ENCODE results near the gene POLD2.
A peak's percentile ranks its signal among the peaks of the same experiment; 100 is the strongest.

Gene POLD2

DNA sequence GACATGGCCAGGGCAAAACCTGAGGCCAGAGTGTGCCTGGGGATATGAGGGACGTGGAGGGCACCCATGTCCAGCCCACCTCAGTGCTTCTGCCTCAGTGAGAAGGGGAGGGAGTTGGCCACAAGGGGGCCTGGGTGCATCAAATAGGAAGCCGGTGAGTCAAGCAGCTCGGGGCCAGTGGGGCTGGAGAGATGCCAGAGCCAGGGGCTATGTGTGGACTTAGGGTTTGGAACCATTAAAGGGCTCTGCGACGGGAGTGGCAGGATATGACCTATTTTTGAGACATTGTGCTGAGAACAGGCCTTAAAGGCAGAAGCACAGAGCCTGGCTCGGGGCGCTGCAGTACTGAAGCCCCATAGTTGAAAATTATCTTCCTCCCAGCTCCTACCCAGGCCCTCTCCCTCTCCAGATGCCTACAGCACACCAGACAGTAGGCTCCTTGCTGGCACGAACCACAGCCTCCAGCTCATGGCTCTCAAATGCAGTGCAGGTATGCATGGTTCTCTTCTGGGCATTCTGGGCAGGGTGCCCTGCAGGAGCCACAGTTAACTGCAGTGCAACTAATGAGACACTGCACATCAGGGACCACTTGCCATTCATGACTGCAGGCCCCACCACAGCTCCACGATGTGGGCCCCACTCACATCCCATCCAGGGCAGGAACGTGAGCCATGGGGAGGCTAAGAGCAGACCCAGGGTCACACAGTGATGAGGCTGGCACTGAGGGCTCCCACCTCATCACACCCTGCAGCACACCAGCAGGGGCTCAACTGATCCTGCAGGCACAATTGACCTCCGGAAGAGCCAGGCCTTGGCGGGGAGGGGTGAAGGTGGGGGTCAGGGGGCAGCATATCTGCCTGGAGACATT lies 50.8 kb downstream of the POLD2 start:
- DNase-seq (ENCODE audit: extremely low read depth, low read depth), result peak; percentile 61
- TF ChIP-seq, protein P1, sequence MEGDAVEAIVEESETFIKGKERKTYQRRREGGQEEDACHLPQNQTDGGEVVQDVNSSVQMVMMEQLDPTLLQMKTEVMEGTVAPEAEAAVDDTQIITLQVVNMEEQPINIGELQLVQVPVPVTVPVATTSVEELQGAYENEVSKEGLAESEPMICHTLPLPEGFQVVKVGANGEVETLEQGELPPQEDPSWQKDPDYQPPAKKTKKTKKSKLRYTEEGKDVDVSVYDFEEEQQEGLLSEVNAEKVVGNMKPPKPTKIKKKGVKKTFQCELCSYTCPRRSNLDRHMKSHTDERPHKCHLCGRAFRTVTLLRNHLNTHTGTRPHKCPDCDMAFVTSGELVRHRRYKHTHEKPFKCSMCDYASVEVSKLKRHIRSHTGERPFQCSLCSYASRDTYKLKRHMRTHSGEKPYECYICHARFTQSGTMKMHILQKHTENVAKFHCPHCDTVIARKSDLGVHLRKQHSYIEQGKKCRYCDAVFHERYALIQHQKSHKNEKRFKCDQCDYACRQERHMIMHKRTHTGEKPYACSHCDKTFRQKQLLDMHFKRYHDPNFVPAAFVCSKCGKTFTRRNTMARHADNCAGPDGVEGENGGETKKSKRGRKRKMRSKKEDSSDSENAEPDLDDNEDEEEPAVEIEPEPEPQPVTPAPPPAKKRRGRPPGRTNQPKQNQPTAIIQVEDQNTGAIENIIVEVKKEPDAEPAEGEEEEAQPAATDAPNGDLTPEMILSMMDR (IDR thresholded peaks at IDR 0.05; ENCODE audit: low read depth, low read length), result peak; percentile 92

DNA sequence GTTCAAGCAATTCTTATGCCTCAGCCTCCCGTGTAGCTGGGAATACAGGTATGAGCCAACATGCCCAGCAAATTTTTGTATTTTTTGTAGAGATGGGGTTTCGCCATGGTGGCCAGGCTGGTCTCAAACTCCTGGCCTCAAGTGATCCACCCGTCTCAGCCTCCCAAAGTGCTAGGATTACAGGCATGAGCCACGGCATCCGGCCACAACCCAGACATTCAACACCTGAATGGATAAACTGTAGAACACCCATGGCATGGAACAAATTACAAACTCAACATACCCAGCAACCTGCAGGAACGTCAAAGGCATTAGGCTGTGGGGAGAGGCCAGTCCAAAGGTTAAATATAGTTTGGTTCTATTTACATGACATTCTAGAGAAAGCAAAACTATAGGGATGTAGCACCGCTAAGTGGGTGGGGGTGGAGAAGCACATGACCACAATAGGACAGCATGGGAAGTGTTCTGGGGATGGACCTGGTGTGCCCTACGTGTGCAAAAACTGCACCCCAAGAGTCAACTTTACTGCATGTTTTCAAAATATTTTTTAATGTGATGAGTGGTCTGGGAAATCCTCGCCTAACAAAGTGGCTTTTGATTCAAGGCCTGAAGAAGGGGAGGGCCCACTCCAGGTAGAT lies 51.5 kb downstream of the POLD2 start:
- TF ChIP-seq, protein P1 (IDR thresholded peaks at IDR 0.05; ENCODE audit: low read depth, low read length), result no peak
- DNase-seq (ENCODE audit: extremely low read depth, low read depth), result no peak

- TF ChIP-seq, protein P1 (IDR thresholded peaks at IDR 0.05; ENCODE audit: low read depth, low read length), result no peak
- DNase-seq (ENCODE audit: extremely low read depth, low read depth), result no peak
Observed at GRCh38 chr7:44068054-44068453, 55.3 kb downstream of the POLD2 start.

DNA sequence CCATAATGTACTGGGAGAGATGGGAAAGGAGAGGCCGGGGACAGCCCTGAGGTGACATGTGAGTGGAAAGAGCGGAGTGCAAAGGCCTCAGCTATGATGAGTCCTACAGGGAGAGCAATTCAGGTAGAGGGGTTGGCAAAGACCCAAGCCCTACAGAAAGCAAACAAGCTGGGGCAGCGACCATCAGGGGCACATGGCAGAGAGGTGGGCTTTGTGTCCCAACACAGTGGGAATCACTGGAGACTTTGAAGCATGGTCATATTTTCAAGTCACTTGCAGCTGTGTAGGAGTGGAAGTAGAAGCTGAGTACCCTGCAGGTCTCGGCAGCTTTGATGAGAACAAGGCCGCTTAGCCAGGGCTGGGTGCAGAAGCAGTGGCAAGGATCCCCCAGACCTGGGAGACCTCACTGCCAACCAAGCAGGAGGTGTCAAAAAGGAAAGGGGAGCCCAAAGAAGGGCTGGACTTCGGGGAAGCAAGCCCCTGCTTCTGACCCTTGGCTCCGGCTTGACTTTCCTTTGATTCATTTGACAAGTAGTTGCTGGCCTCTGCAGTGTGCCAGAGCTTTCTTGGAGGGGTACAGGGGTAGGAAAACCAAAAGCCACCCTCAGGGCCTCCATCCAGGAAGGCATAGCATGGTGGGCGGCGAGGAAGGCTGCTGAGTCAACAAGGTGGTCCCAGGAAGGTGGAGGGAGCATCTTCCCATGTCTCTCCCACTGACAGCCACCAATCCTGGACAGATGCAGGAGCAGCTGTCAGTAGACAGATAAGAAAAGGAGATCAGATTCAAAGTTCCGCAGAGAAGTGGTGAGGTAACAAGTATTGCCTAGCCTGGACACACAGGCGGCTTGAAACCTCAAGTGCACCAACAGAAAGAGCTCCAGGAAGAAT lies 56.0 kb downstream of the POLD2 start:
- TF ChIP-seq, protein P1 (IDR thresholded peaks at IDR 0.05; ENCODE audit: low read depth, low read length), result no peak

GRCh38 chr7:44066494-44067063 lies 56.8 kb downstream of the POLD2 start:
- no peak for DNase-seq (ENCODE audit: extremely low read depth, low read depth)
- TF ChIP-seq, protein P1 (IDR thresholded peaks at IDR 0.05; ENCODE audit: low read depth, low read length), result no peak

More for the DNA sequence above, 56.0 kb downstream of the POLD2 start:
- no peak for DNase-seq (ENCODE audit: extremely low read depth, low read depth)

DNA sequence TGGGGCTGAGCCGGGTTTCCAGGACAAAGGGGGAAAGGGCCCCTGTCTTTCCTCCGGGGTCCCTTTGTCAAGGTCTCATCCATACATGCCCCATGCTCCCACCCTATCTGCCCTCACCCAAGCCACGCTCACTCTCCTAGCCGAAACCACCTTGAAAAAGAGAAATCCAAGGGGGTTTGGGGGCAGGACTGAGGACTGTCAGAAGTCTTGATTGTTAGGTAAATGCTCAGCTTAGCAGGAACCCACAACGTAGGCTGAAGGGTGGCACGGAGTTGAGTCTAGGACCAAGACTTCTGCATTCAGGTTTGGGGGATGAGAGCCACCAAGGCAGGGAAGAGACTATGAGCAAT lies 57.3 kb downstream of the POLD2 start:
- TF ChIP-seq, protein P1 (IDR thresholded peaks at IDR 0.05; ENCODE audit: low read depth, low read length), result no peak
- no peak for DNase-seq (ENCODE audit: extremely low read depth, low read depth)

Data from AG09319 (cell line).